ENCODE results near the gene PDE1C. TPM values are rescaled to one million over a fixed set of nuclear protein-coding genes. Genes with fewer than 3 reads are reported as not detected.

The PDE1C gene
- polyA plus RNA-seq, 3 donors from 2014 or later, result 0.09 TPM; not detected in 2

GRCh38 chr7:31926991-31927584 is 143.1 kb downstream of the PDE1C start:
- H3K27ac Mint-ChIP-seq, result no peak overlapping the region
- H3K9me3 Mint-ChIP-seq, result peaks cover 4 to 28% (median 17%) of the 10 kb centered on the region in 6 donors
- H3K4me1 Mint-ChIP-seq, result no peaks in the 10 kb centered on the region
- H3K36me3 Mint-ChIP-seq, result no peaks in the 10 kb centered on the region
- no peak for DNase-seq
- peaks cover 0 to 4% (median 0%) of the 10 kb centered on the region in 3 donors for H3K27me3 Mint-ChIP-seq (ENCODE audit: low read depth in 3 of 3)
- H3K4me3 Mint-ChIP-seq, result no peak overlapping the region

- peaks cover 0 to 4% (median 0%) of the 10 kb centered on the region in 3 donors for H3K27me3 Mint-ChIP-seq (ENCODE audit: low read depth in 3 of 3)
- no peaks in the 10 kb centered on the region for H3K4me1 Mint-ChIP-seq
- no peak overlapping the region for H3K27ac Mint-ChIP-seq
- H3K4me3 Mint-ChIP-seq, result no peak overlapping the region
- no peaks in the 10 kb centered on the region for H3K36me3 Mint-ChIP-seq
- H3K9me3 Mint-ChIP-seq, result peaks cover 4 to 22% (median 15%) of the 10 kb centered on the region in 6 donors
- DNase-seq, result no peak
Measured at GRCh38 chr7:31925753-31926454, 144.3 kb downstream of the PDE1C start.

GRCh38 chr7:31924251-31924650 is 146.0 kb downstream of the PDE1C start:
- no peak overlapping the region for H3K4me3 Mint-ChIP-seq
- H3K36me3 Mint-ChIP-seq, result no peaks in the 10 kb centered on the region
- H3K27me3 Mint-ChIP-seq (ENCODE audit: low read depth in 3 of 3), result peaks cover 0 to 7% (median 0%) of the 10 kb centered on the region in 3 donors
- peaks cover 4 to 18% (median 8%) of the 10 kb centered on the region in 6 donors for H3K9me3 Mint-ChIP-seq
- no peak overlapping the region for H3K27ac Mint-ChIP-seq
- DNase-seq, result no peak
- no peaks in the 10 kb centered on the region for H3K4me1 Mint-ChIP-seq

DNA sequence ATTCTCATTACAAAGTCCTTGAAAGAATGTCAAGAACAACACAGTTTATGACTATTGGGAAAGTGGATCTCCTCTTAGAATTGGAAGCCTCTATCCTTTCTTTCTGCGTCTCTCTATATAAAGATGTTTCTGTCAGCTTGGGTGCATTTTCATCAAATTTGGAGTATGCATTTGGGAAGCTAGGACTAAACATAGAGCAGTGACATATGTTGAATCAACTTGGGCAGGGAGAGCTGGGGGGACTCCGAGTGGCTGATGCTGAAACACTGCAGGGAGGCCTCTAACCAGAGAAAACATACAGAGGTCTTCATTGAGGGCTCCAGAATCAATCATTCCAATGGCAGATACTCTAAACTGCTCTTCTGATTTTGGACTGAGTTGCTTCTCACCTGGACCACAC is 147.4 kb downstream of the PDE1C start:
- Mint-ChIP-seq H3K9me3 (peaks cover 0 to 8% (median 4%) of the 10 kb centered on the region in 6 donors), H3K4me1 (no peaks in the 10 kb centered on the region), H3K27ac (no peak overlapping the region), H3K27me3 (ENCODE audit: low read depth in 3 of 3) (peaks cover 0 to 3% (median 0%) of the 10 kb centered on the region in 3 donors), H3K36me3 (no peaks in the 10 kb centered on the region), H3K4me3 (no peak overlapping the region)
- DNase-seq, result no peak

GRCh38 chr7:31921047-31921446 is 149.2 kb downstream of the PDE1C start:
- Mint-ChIP-seq H3K36me3 (no peaks in the 10 kb centered on the region), H3K4me1 (no peaks in the 10 kb centered on the region), H3K9me3 (peaks cover 0 to 4% (median 2%) of the 10 kb centered on the region in 6 donors), H3K4me3 (no peak overlapping the region), H3K27me3 (ENCODE audit: low read depth in 3 of 3) (peaks cover 0 to 3% (median 0%) of the 10 kb centered on the region in 3 donors), H3K27ac (no peak overlapping the region)
- DNase-seq, result no peak

DNA sequence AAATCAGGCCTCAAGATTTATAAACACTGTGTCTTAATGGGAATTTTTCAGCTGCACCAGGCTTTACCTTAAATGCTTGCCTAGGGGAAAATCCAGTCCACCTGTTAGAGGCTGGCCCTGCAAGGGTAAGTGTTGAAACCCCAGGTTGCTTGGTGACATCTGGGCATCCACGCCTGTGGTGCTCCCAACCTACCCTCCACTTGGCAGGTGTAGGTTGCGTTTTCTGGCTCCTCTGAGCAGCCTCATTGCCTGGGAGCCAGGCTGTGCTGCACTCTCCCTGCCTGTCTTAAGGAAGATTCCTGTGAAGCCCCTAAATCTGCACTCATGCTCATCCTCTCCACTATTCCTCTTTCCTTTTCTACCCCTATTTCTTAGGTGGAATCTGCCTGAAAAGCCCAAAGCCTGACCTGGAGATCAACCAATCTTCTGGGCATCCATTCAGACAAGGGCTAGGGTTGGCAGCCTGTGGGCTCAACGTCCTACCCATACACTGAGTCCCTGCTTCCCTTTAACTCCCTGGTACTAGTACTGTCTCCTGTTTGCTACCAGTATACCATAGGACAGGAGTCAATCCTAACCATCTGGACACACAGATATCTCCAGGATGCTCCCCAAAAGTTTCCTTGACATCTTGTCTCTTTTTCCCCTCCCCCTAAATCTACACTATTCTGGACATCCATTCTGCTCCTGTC is 150.4 kb downstream of the PDE1C start:
- no peaks in the 10 kb centered on the region for H3K4me1 Mint-ChIP-seq
- H3K27ac Mint-ChIP-seq, result no peak overlapping the region
- peaks cover 0 to 6% (median 3%) of the 10 kb centered on the region in 3 donors for H3K27me3 Mint-ChIP-seq (ENCODE audit: low read depth in 3 of 3)
- H3K9me3 Mint-ChIP-seq, result peaks cover 0 to 4% (median under 1%) of the 10 kb centered on the region in 6 donors
- DNase-seq, result no peak
- H3K36me3 Mint-ChIP-seq, result no peaks in the 10 kb centered on the region
- no peak overlapping the region for H3K4me3 Mint-ChIP-seq

- Mint-ChIP-seq H3K4me3 (no peak overlapping the region), H3K27me3 (ENCODE audit: low read depth in 3 of 3) (peaks cover 0 to 6% (median 4%) of the 10 kb centered on the region in 3 donors), H3K4me1 (no peaks in the 10 kb centered on the region), H3K9me3 (peaks cover 0 to 4% (median under 1%) of the 10 kb centered on the region in 6 donors), H3K27ac (no peak overlapping the region), H3K36me3 (no peaks in the 10 kb centered on the region)
- no peak for DNase-seq
Measured at GRCh38 chr7:31918706-31919393, 151.4 kb downstream of the PDE1C start.

- peaks cover 0 to 4% (median 0%) of the 10 kb centered on the region in 6 donors for H3K9me3 Mint-ChIP-seq
- no peak for DNase-seq
- no peaks in the 10 kb centered on the region for H3K36me3 Mint-ChIP-seq
- H3K4me3 Mint-ChIP-seq, result no peak overlapping the region
- peaks cover 0 to 6% (median 4%) of the 10 kb centered on the region in 3 donors for H3K27me3 Mint-ChIP-seq (ENCODE audit: low read depth in 3 of 3)
- no peaks in the 10 kb centered on the region for H3K4me1 Mint-ChIP-seq
- H3K27ac Mint-ChIP-seq, result no peak overlapping the region
Measured at GRCh38 chr7:31917256-31917655, 153.0 kb downstream of the PDE1C start.

DNA sequence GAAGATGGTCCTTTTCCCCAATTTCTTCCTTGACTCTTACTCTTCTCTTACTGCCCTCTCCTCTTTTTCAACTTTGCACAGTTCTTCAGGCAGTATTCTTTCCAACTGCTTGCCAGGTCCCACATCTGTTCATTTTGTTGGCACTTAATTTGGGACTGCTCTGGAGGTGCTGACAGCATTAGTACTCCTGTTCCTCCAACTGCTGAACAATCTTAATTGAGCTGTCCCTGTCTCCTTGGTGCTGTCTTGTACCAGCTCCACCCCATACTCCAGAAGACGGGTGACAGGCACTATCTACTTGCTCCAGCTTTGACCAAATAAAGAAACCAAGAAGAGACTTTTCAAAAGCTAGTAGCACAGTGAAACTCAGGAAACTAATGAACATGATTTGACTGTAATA is 160.0 kb downstream of the PDE1C start:
- no peak for DNase-seq
- H3K27me3 Mint-ChIP-seq (ENCODE audit: low read depth in 3 of 3), result peaks cover 0 to 4% (median 0%) of the 10 kb centered on the region in 3 donors
- H3K9me3 Mint-ChIP-seq, result peaks cover 0 to 12% (median 3%) of the 10 kb centered on the region in 6 donors
- H3K4me1 Mint-ChIP-seq, result no peaks in the 10 kb centered on the region
- no peaks in the 10 kb centered on the region for H3K36me3 Mint-ChIP-seq
- H3K4me3 Mint-ChIP-seq, result no peak overlapping the region
- H3K27ac Mint-ChIP-seq, result no peak overlapping the region

DNA sequence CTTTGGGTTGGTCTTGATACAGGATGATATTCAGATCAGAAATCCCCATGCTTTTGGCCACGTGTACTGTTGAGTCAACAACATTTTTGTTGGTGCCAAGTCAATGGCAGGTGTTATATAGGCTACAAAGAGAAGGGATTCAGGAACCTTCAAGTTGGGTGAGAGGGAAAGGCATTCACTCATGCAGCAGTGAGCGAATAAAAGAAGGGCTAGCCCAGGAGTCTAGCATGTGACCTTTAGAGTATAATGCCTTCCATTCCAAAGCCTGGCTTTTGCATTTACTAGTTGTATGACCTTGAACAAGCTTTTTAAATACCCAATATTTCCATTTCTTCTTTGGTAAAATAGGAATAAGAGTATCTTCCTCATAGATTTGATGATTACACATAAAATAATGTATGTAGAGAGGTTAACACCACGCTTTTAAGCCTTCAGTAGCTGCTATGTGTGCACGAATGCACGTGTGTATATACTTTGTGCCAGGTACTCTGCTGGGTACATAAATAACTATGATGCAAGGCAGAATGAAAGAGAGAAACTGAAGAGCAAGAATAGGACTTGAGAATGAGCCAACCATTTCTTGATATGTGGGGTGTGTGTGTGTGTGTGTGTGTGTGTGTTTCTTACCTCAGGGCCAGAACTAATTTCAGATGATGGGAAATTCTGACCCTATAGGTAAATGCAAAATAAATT is 163.6 kb downstream of the PDE1C start:
- Mint-ChIP-seq H3K27me3 (ENCODE audit: low read depth in 3 of 3) (no peaks in the 10 kb centered on the region), H3K27ac (no peak overlapping the region), H3K36me3 (no peaks in the 10 kb centered on the region), H3K4me1 (no peaks in the 10 kb centered on the region), H3K9me3 (peaks cover 0 to 4% (median 3%) of the 10 kb centered on the region in 6 donors), H3K4me3 (no peak overlapping the region)
- DNase-seq, result no peak

DNA sequence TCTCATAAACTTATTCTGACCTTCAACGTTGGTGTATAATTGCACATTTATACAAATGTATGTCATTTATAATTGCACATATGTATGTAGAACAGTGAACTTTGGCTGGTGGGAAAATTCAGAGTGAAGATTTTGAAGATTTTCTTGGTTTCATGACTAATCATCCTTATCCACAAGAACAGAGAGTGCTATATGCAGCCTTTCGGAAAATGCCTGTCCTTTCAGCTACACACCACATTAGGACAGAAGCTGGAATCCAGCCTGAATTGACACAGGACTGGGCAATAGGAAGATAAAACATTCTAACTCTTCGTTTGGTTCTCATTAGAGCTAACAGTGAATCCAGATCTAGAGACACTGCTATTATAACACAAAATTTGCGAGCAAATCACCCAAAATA is 166.2 kb downstream of the PDE1C start:
- Mint-ChIP-seq H3K36me3 (no peaks in the 10 kb centered on the region), H3K4me1 (no peaks in the 10 kb centered on the region), H3K4me3 (no peak overlapping the region), H3K27ac (no peak overlapping the region), H3K27me3 (ENCODE audit: low read depth in 3 of 3) (no peaks in the 10 kb centered on the region), H3K9me3 (peaks cover 0 to 7% (median 3%) of the 10 kb centered on the region in 6 donors)
- DNase-seq, result no peak

GRCh38 chr7:31899356-31899927 is 170.8 kb downstream of the PDE1C start:
- H3K4me1 Mint-ChIP-seq, result no peaks in the 10 kb centered on the region
- H3K27me3 Mint-ChIP-seq (ENCODE audit: low read depth in 3 of 3), result no peaks in the 10 kb centered on the region
- H3K27ac Mint-ChIP-seq, result no peak overlapping the region
- no peak overlapping the region for H3K4me3 Mint-ChIP-seq
- DNase-seq, result no peak
- H3K9me3 Mint-ChIP-seq, result peaks cover 0 to 14% (median 0%) of the 10 kb centered on the region in 6 donors
- H3K36me3 Mint-ChIP-seq, result no peaks in the 10 kb centered on the region

DNA sequence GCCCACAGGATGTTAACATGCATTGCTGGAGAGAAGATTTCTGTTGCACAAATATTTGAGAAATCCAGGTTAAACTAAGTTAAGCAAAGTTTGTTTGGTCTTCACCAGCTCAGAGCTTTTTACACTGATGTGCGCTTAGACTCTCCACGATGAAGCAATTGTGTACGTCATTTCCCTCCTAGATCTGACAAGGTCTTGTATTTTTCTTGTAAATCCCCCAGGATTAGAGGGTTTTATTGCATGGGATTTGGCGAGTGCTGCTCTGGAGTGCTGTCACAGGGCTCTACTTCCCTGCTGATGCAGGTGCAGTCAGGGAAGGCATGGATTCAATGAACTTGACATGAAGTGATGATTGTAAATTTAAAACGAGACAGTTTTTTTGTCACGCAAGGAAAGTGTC is 173.3 kb downstream of the PDE1C start:
- peaks cover 0 to 14% (median 0%) of the 10 kb centered on the region in 6 donors for H3K9me3 Mint-ChIP-seq
- no peaks in the 10 kb centered on the region for H3K36me3 Mint-ChIP-seq
- DNase-seq, result no peak
- H3K4me3 Mint-ChIP-seq, result no peak overlapping the region
- H3K27me3 Mint-ChIP-seq (ENCODE audit: low read depth in 3 of 3), result peaks cover 0 to 1% (median 0%) of the 10 kb centered on the region in 3 donors
- no peaks in the 10 kb centered on the region for H3K4me1 Mint-ChIP-seq
- no peak overlapping the region for H3K27ac Mint-ChIP-seq

All from immature natural killer cell (primary cell).